ENCODE measurements around the gene MAST3. TPM values are rescaled to one million over a fixed set of nuclear protein-coding genes. Genes with fewer than 3 reads are reported as not detected.

MAST3 gene
- total RNA-seq, 1 experiment from 2014 or later = 10.4 TPM

GRCh38 chr19:18099623-18099995, 2.0 kb downstream of the MAST3 start:
- no peak overlapping the region for H3K9ac ChIP-seq (ENCODE audit: extremely low read depth, insufficient read length, low read length)

More at GRCh38 chr19:18099623-18099995, 2.0 kb downstream of the MAST3 start:
- Histone ChIP-seq H3K23ac (ENCODE audit: insufficient read length, low read depth, low read length) (no peak overlapping the region), H3K79me2 (ENCODE audit: insufficient read depth, low read length) (no peaks in the 10 kb centered on the region), H2BK15ac (ENCODE audit: low read depth, low read length) (no peak overlapping the region), H3K79me1 (ENCODE audit: insufficient read depth, low read depth, low read length, poor library complexity, severe bottlenecking) (no peaks in the 10 kb centered on the region), H4K8ac (replicated peaks; ENCODE audit: insufficient read length, low read depth, low read length) (no peak overlapping the region), H3K23me2 (ENCODE audit: insufficient read length, low read depth, low read length, poor library complexity, severe bottlenecking) (peaks cover 2% of the 10 kb centered on the region), H4K5ac (ENCODE audit: insufficient read length, low read depth, low read length) (no peak overlapping the region), H3K4me1 (ENCODE audit: insufficient read depth, low read length) (no peaks in the 10 kb centered on the region), H2BK120ac (ENCODE audit: low read depth, low read length, poor library complexity, severe bottlenecking) (no peak overlapping the region), H3K27ac (ENCODE audit: insufficient read length, low read depth, low read length) (no peak overlapping the region), H2BK12ac (ENCODE audit: insufficient read length, low read depth, low read length) (no peak overlapping the region), H3K4me2 (ENCODE audit: insufficient read depth, insufficient read length, low read length) (no peak overlapping the region), H3K56ac (ENCODE audit: insufficient read length, low read depth, low read length) (no peak overlapping the region), H2BK20ac (ENCODE audit: low read depth, low read length, poor library complexity, severe bottlenecking) (no peak overlapping the region), H3K18ac (ENCODE audit: insufficient read length, low read depth, low read length) (no peak overlapping the region), H3K14ac (ENCODE audit: insufficient read depth, low read length) (no peak overlapping the region), H4K91ac (ENCODE audit: insufficient read length, low read depth, low read length) (no peak overlapping the region), H3K9me3 (ENCODE audit: control insufficient read depth, low read depth, low read length) (no peaks in the 10 kb centered on the region), H3T11ph (ENCODE audit: low read length) (no peak overlapping the region), H2BK5ac (ENCODE audit: insufficient read length, low read length) (no peak overlapping the region), H3K27me3 (ENCODE audit: insufficient read depth, low read length) (no peaks in the 10 kb centered on the region), H3K4ac (ENCODE audit: low read depth, low read length) (no peak overlapping the region), H4K20me1 (ENCODE audit: control insufficient read depth, insufficient read depth, insufficient read length) (no peaks in the 10 kb centered on the region), H2AK5ac (ENCODE audit: insufficient read length, low read length) (no peak overlapping the region), H2AFZ (ENCODE audit: low read length) (no peak overlapping the region)
- H3K27ac Mint-ChIP-seq = no peak overlapping the region
- WGBS (ENCODE audit: extremely low coverage, insufficient read length, low lambda C conversion rate) = no CpG with 5 or more reads among the region's 8 CpGs
- H3K27me3 Mint-ChIP-seq (ENCODE audit: low read depth) = peaks cover 13% of the 10 kb centered on the region
- no peaks in the 10 kb centered on the region for H3K36me3 Mint-ChIP-seq (ENCODE audit: insufficient read depth in 1 of 3, low read depth in 3 of 3)
- no peaks in the 10 kb centered on the region for H3K9me3 Mint-ChIP-seq
- H3K4me3 Mint-ChIP-seq = peak overlapping the region in 1 of 2 experiments; percentile 81; a peak in 2 of 5 replicates
- TF ChIP-seq CTCF (conservative IDR thresholded peaks at IDR 0.05) = no peak
- DNase-seq = no peak
- H3K4me1 Mint-ChIP-seq = peaks cover 19 to 32% of the 10 kb centered on the region in 2 experiments

All from H9 (cell line).